ENCODE data around the gene TBC1D16.

Gene TBC1D16

DNA sequence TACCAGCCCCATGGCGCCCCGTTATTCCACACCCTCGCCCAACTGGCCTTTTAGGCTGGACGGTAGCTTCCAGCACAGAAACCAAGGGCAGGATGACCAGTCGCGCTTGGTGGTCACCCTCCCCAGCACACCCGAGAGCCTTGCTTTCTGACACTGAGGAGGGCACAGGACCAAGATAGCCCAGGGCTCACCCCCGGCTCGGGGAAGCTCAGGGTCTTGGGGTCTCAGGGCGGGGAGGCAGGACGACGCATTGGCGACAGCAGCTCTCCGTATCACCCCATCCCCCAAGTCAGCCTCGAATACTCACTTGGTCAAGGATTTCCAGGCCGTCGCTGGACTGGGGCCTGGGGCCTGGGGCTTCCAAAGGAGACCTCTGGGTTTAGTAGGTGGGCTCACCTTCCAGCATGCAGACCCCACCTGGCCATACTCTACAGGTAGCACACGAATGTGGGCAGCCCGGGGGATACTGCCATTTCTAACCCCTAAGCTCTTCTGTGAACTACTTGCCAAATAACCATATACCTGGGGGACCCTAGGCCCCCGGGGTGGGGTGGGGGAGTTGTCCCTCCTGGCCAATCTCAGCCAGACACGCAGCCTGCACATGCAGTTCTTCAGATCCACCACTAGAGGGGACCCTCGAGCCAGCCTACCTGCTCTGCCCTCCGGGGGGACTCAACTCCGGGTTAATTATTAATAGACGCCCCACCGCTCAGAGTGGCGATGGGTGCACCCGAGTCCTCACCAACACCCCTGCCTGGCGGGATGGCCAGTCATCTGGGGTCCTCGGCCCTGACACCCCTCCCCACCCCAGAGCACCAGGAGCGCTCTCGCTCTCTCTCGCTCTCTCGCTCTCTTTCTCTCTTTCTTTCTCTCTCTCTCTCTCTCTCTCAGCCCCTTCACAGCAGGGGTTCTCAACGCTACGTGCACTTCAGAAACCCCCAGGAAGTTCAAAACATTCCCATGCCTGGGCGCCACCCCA, 30.0 kb downstream of the TBC1D16 start:
- Histone ChIP-seq H3K4me1 (ENCODE audit: low read depth, poor library complexity, severe bottlenecking) (peaks cover 13% of the 10 kb centered on the region), H4K20me1 (ENCODE audit: insufficient read depth) (no peaks in the 10 kb centered on the region), H3K27ac (no peak overlapping the region), H3K36me3 (ENCODE audit: insufficient read depth) (no peaks in the 10 kb centered on the region), H3K79me2 (ENCODE audit: insufficient read depth, low read depth) (no peaks in the 10 kb centered on the region), H3K27me3 (ENCODE audit: insufficient read depth, low read depth) (no peaks in the 10 kb centered on the region), H3K9ac (no peak overlapping the region), H3K4me2 (peak overlapping the region; percentile 48), H3K4me3 (IDR thresholded peaks at IDR 0.05; ENCODE audit: insufficient read depth, low read depth, low read length) (no peak overlapping the region), H2AFZ (ENCODE audit: low read depth) (peak overlapping the region; percentile 30; the same call in 1 of the 2 replicates)
- TF ChIP-seq, protein P1, sequence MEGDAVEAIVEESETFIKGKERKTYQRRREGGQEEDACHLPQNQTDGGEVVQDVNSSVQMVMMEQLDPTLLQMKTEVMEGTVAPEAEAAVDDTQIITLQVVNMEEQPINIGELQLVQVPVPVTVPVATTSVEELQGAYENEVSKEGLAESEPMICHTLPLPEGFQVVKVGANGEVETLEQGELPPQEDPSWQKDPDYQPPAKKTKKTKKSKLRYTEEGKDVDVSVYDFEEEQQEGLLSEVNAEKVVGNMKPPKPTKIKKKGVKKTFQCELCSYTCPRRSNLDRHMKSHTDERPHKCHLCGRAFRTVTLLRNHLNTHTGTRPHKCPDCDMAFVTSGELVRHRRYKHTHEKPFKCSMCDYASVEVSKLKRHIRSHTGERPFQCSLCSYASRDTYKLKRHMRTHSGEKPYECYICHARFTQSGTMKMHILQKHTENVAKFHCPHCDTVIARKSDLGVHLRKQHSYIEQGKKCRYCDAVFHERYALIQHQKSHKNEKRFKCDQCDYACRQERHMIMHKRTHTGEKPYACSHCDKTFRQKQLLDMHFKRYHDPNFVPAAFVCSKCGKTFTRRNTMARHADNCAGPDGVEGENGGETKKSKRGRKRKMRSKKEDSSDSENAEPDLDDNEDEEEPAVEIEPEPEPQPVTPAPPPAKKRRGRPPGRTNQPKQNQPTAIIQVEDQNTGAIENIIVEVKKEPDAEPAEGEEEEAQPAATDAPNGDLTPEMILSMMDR (conservative IDR thresholded peaks at IDR 0.05; ENCODE audit: low read depth, low read length) = peak; percentile 99

- no peaks in the 10 kb centered on the region for H3K27me3 ChIP-seq (ENCODE audit: insufficient read depth, low read depth)
- H3K4me1 ChIP-seq (ENCODE audit: low read depth, poor library complexity, severe bottlenecking) = peaks cover 13% of the 10 kb centered on the region
- no peaks in the 10 kb centered on the region for H3K36me3 ChIP-seq (ENCODE audit: insufficient read depth)
- no peak overlapping the region for H3K4me3 ChIP-seq (IDR thresholded peaks at IDR 0.05; ENCODE audit: insufficient read depth, low read depth, low read length)
- H3K79me2 ChIP-seq (ENCODE audit: insufficient read depth, low read depth) = no peaks in the 10 kb centered on the region
- no peak overlapping the region for H3K9ac ChIP-seq
- no peak overlapping the region for H3K4me2 ChIP-seq
- no peak overlapping the region for H3K27ac ChIP-seq
- TF ChIP-seq, protein P1 (conservative IDR thresholded peaks at IDR 0.05; ENCODE audit: low read depth, low read length) = no peak
- no peak overlapping the region for H2AFZ ChIP-seq (ENCODE audit: low read depth)
- H4K20me1 ChIP-seq (ENCODE audit: insufficient read depth) = no peaks in the 10 kb centered on the region
Observed at GRCh38 chr17:80003969-80004368, 31.7 kb downstream of the TBC1D16 start.

- no peak overlapping the region for H3K9ac ChIP-seq
- H3K27ac ChIP-seq = no peak overlapping the region
- TF ChIP-seq, protein P1 (conservative IDR thresholded peaks at IDR 0.05; ENCODE audit: low read depth, low read length) = no peak
- H3K36me3 ChIP-seq (ENCODE audit: insufficient read depth) = no peaks in the 10 kb centered on the region
- H4K20me1 ChIP-seq (ENCODE audit: insufficient read depth) = no peaks in the 10 kb centered on the region
- H2AFZ ChIP-seq (ENCODE audit: low read depth) = no peak overlapping the region
- no peak overlapping the region for H3K4me3 ChIP-seq (IDR thresholded peaks at IDR 0.05; ENCODE audit: insufficient read depth, low read depth, low read length)
- no peaks in the 10 kb centered on the region for H3K27me3 ChIP-seq (ENCODE audit: insufficient read depth, low read depth)
- peaks cover 9% of the 10 kb centered on the region for H3K4me1 ChIP-seq (ENCODE audit: low read depth, poor library complexity, severe bottlenecking)
- H3K4me2 ChIP-seq = no peak overlapping the region
- no peaks in the 10 kb centered on the region for H3K79me2 ChIP-seq (ENCODE audit: insufficient read depth, low read depth)
Observed at GRCh38 chr17:80002690-80003490, 32.8 kb downstream of the TBC1D16 start.

DNA sequence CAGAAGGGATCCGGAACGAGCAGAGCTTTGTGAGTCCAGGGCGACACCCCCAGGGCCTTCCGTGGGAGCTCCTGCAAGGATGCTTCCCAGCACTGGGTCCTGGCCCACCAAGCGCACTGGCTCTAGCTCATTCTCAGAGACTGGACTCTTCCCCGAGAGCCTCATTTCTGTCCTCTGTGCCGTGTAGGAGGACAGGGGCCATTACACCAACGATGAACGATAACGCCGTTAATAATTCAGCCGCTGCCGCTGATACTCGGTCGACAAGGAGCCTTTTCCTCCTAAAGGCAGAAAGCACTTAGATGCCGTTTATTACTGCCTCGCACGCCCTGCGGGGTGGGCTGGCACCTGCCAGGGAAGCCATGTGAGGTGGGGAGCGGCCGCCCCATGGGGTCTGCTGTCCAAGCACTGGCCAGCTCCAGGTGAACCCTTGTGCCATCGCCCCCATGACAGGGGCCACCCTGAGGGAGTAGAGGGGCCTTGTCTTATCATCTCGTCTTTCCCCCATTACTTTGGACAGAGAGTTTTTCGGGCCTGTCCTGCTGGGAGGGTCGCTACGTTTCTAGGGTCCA, 33.5 kb downstream of the TBC1D16 start:
- Histone ChIP-seq H3K4me1 (ENCODE audit: low read depth, poor library complexity, severe bottlenecking) (peaks cover 9% of the 10 kb centered on the region), H3K79me2 (ENCODE audit: insufficient read depth, low read depth) (no peaks in the 10 kb centered on the region), H4K20me1 (ENCODE audit: insufficient read depth) (no peaks in the 10 kb centered on the region), H3K4me3 (IDR thresholded peaks at IDR 0.05; ENCODE audit: insufficient read depth, low read depth, low read length) (no peak overlapping the region), H3K27ac (no peak overlapping the region), H2AFZ (ENCODE audit: low read depth) (no peak overlapping the region), H3K27me3 (ENCODE audit: insufficient read depth, low read depth) (no peaks in the 10 kb centered on the region), H3K9ac (no peak overlapping the region), H3K36me3 (ENCODE audit: insufficient read depth) (no peaks in the 10 kb centered on the region), H3K4me2 (no peak overlapping the region)
- TF ChIP-seq, protein P1 (conservative IDR thresholded peaks at IDR 0.05; ENCODE audit: low read depth, low read length) = no peak

All from KMS-11 (cell line).